Vagina (tissue), 2 donors: Measurements from ENCODE around the gene TTC3.

Source experiments
- POLR2A ChIP-seq, 2 donors: fragments of 450-650 bp; IDR thresholded peaks; one replicate each; pipeline ENCODE4 v1.6.1; 2017; ENCODE audit warnings: antibody characterized with exemption in 2 of 2, mild to moderate bottlenecking in 2 of 2, moderate library complexity in 2 of 2
- TF ChIP-seq, protein P1 (sequence below), 3 experiments: fragments of 450-650 bp in 2 of 3; fragments of 200-600 bp in 1 of 3; sonication (generic) in 1 of 3; IDR thresholded peaks; one replicate each; pipeline ENCODE4 v1.5.1; 2017 to 2019; ENCODE audit warnings: antibody characterized with exemption in 3 of 3, mild to moderate bottlenecking in 2 of 3, moderate library complexity in 2 of 3

DNA sequence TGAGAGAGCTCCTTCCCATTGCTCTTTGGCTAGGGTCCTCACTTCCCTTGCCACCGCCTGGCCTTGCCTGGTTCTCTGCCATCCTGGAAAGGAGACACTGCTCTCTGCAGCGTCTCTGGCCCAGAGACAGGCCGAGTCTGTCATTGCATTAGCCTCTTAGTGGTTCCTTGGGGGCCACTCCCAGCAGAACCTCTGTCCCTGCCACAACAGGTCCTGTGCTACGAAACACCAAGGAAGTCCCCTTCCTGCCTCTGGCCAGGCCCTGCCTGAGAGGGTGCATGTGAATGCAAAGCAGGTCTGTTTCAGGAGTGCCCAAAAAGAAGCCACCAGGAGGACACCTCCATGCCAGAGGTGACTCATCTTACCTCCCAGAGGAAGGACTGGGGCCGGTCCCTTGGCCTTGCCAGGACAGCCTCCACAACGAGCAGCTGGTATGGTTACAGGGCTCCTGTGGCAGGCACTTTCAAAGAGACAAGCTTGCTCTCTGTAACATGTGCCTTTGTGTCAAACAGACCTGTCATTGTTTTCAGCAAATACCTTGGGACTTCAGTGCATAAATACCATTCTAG lies 134.5 kb downstream of the TTC3 start:
- TF ChIP-seq, protein P1, sequence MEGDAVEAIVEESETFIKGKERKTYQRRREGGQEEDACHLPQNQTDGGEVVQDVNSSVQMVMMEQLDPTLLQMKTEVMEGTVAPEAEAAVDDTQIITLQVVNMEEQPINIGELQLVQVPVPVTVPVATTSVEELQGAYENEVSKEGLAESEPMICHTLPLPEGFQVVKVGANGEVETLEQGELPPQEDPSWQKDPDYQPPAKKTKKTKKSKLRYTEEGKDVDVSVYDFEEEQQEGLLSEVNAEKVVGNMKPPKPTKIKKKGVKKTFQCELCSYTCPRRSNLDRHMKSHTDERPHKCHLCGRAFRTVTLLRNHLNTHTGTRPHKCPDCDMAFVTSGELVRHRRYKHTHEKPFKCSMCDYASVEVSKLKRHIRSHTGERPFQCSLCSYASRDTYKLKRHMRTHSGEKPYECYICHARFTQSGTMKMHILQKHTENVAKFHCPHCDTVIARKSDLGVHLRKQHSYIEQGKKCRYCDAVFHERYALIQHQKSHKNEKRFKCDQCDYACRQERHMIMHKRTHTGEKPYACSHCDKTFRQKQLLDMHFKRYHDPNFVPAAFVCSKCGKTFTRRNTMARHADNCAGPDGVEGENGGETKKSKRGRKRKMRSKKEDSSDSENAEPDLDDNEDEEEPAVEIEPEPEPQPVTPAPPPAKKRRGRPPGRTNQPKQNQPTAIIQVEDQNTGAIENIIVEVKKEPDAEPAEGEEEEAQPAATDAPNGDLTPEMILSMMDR (IDR thresholded peaks at IDR 0.05): no peak
- no peak for TF ChIP-seq POLR2A (IDR thresholded peaks at IDR 0.05)
